ENCODE measurements around the gene NUMB. TPM values are rescaled to one million over a fixed set of nuclear protein-coding genes. Genes with fewer than 3 reads are reported as not detected.

NUMB gene
- total RNA-seq, 1 donor from 2014 or later: 76.4 TPM

DNA sequence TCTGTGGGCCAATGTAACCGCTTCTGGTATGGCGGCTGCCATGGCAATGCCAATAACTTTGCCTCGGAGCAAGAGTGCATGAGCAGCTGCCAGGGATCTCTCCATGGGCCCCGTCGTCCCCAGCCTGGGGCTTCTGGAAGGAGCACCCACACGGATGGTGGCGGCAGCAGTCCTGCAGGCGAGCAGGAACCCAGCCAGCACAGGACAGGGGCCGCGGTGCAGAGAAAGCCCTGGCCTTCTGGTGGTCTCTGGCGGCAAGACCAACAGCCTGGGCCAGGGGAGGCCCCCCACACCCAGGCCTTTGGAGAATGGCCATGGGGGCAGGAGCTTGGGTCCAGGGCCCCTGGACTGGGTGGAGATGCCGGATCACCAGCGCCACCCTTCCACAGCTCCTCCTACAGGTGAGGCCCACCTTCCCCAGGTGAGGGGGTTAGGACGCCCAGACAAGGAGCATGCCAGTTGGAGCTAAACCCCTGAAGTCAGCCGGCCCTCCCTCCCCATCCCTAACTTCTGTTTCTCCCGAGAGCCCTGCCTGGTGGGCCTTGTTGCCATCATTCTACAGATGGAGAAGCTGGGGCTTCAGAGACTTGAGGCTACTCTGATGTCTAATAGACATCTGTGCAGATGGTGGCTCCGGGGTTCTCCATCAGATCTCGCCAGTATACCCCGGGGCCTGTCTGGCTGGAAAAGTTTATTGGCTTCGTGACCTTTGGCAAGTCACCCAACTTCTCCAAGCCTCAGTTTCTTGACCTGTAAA is 195.7 kb downstream of the NUMB start:
- DNase-seq (ENCODE audit: low spot score): peak; percentile 85

- peak; percentile 80 for DNase-seq (ENCODE audit: low spot score)
Observed at GRCh38 chr14:73261520-73262426, 196.6 kb downstream of the NUMB start.

DNA sequence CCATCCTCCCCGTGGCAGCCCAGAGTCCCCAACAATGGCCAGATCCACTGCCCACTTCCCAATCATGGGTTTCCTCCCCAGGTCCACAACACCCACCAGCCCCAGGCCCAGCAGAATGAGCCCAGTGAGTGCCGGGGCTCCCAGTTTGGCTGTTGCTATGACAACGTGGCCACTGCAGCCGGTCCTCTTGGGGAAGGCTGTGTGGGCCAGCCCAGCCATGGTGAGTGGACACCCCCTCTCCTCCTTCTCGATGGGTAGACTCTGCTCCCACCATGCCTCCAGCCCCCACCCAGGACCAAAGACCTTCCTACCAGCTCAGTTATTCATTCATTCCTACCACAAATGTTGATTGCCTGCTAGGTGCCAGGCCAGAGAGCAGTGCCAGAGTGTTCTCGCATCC is 197.3 kb downstream of the NUMB start:
- peak; percentile 62 for DNase-seq (ENCODE audit: low spot score)

DNA sequence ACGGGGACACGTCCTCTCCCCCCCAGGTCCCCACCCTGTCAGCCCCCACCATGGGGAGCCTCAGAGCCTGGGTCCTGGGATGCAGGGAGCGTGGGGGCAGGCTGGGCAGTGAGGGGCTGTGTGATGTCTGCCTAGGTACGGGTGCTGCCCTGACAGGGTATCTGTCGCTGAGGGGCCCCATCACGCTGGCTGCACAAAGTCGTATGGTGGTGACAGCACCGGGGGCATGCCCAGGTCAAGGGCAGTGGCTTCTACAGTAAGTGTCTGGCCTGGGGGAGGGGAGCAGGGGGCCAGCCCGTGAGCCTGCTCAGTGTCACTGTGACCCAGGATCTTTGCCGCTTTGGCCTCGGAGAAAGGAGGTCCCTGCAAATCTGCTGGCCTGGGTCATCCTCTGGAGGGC is 197.8 kb downstream of the NUMB start:
- peak; percentile 64 for DNase-seq (ENCODE audit: low spot score)

GRCh38 chr14:73259837-73260236 is 198.5 kb downstream of the NUMB start:
- DNase-seq (ENCODE audit: low spot score): peak; percentile 39

GRCh38 chr14:73258845-73259611 is 199.3 kb downstream of the NUMB start:
- DNase-seq (ENCODE audit: low spot score): peak; percentile 87

- no peak for DNase-seq (ENCODE audit: low spot score)
Observed at GRCh38 chr14:73258076-73258475, 200.3 kb downstream of the NUMB start.

DNA sequence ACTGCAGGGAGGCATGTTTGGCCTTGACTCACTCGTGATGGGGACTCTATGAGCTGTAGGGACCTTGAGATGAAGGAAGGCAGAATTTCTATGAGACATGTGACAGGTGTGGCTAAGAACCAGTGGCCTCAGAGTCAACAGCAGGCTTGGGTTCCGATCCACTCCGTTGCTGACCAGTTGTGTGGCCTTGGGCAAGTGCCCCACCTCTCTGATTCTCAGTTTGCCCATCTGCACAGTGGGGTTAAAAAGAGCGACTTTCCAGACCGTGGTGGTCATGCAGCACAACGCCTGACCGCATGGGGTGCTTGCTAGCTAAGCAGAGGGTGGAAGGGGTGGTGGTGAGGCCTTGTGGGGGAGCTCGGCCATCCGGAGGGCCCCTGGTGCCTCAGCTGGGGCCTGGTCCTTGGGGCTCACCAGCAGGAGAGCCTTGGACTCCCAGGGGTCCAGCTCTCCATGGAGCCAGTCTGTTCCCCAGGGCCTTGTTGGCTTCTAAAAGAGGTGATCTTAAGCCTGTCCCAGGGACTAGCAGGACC is 202.6 kb downstream of the NUMB start:
- no peak for DNase-seq (ENCODE audit: low spot score)

DNA sequence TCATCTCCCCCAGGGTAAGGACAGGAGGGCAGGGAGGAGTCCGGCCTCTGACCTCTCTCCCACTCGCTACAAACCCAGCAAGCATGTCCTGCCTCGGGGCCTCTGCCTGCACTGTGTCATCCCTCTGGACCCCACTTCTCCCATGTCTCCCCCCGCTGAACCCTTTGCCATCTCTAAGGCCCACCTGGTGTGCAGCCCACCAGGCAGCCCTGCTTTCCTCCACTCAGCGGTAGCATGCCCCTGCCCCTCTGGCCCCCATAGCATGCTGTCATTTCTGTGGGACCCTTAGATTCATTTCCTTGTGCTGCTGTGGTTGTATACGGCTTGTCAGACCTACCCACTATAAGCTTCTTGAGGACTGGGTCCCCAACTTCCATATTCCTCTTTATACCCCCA is 203.3 kb downstream of the NUMB start:
- no peak for DNase-seq (ENCODE audit: low spot score)

GRCh38 chr14:73254247-73255004 is 203.9 kb downstream of the NUMB start:
- no peak for DNase-seq (ENCODE audit: low spot score)

GRCh38 chr14:73253721-73254120 is 204.6 kb downstream of the NUMB start:
- DNase-seq (ENCODE audit: low spot score): no peak

DNA sequence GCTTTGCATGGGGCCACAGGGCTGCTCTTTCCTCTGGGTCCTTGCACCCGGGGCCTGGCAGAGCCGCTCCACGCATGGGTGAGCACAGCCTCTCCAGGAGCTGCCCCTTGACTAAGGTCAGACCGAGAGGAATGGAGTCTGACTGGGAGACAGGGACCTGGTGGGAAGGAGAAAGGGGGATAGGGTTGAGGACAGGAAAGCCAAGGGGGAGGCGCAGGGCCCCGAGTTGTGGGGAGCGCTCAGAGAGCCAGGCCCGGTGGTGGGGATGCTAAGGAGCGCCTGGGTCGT is 205.1 kb downstream of the NUMB start:
- no peak for DNase-seq (ENCODE audit: low spot score)

GRCh38 chr14:73252491-73253322 is 205.6 kb downstream of the NUMB start:
- DNase-seq (ENCODE audit: low spot score): no peak

GRCh38 chr14:73251516-73252215 is 206.7 kb downstream of the NUMB start:
- no peak for DNase-seq (ENCODE audit: low spot score)

GRCh38 chr14:73250781-73251500 is 207.4 kb downstream of the NUMB start:
- no peak for DNase-seq (ENCODE audit: low spot score)

- no peak for DNase-seq (ENCODE audit: low spot score)
Observed at GRCh38 chr14:73250317-73250713, 208.0 kb downstream of the NUMB start.

GRCh38 chr14:73249564-73250316 is 208.6 kb downstream of the NUMB start:
- no peak for DNase-seq (ENCODE audit: low spot score)

DNA sequence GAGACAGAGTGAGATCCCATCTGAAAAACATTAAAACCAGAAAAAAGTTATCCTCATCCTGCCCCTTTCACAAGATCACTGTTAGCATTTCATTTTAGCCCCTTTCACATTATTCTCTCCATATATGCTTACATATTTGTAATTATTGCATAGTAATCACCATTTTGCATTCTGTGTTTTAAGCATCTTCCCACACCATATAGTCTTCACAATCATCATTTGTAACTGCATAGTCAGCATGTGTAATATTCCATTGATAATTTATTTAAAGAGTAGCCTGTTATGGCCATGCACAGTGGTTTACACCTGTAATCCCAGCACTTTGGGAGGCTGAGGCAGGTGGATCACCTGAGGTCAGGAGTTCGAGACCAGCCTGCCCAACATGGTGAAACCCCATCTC is 209.2 kb downstream of the NUMB start:
- DNase-seq (ENCODE audit: low spot score): no peak

Measured in mesenteric fat pad (tissue), 1 donor.